ENCODE data around the gene SPDEF.

- no peak for TF ChIP-seq CTCF (IDR thresholded peaks at IDR 0.05)
- TF ChIP-seq POLR2A (IDR thresholded peaks at IDR 0.05): no peak
Observed at GRCh38 chr6:34559651-34560365, 3.7 kb upstream of the SPDEF start.

Data from body of pancreas (tissue), 4 donors.